Measurements from ENCODE around the gene PLA2G6.
"Not testable (repeated sequence)": the region's sequence is repeated elsewhere in the genome, so short reads cannot be mapped to it uniquely, and the experiment has no call there.

PLA2G6 gene

DNA sequence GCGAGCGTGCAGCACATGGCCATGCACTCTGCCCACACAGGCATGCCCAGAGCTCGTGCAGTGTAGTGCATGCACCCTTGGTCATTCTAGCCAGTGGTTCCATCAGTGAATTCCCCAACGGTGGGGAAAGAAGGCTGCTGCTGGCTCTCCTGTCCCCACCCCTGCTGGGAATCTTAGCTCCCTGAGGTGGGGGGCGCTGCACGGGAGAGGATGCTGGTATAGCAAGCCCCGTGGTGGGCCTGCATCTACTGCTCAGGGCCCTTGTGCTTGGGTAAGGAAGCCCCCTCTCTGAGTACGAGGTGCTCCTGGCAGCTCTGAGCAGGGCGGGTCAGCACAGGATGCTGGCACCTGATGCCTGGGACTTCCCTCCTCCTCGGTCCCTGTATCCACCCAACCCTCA is 52.6 kb downstream of the PLA2G6 start:
- no peak for DNase-seq

DNA sequence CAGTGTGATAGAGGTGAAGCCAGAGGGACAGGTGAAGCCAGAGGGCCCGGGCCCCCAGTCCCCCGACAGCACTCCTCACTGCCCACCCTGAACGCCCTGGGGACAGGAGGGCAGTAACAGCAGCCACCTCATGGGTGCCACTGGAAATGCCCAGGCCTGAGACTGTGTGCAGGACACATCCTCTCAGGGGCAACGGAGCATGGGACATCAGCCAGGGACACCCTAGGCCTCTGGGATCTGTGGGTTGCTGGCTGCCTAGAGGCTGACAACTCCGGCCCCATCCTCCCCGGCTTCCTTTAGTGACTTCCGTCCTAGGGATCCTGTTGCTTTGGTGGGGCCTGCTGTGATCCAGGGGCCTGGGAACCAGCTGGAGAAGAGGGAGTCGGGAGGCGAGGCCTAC is 53.8 kb downstream of the PLA2G6 start:
- DNase-seq, result no peak

DNA sequence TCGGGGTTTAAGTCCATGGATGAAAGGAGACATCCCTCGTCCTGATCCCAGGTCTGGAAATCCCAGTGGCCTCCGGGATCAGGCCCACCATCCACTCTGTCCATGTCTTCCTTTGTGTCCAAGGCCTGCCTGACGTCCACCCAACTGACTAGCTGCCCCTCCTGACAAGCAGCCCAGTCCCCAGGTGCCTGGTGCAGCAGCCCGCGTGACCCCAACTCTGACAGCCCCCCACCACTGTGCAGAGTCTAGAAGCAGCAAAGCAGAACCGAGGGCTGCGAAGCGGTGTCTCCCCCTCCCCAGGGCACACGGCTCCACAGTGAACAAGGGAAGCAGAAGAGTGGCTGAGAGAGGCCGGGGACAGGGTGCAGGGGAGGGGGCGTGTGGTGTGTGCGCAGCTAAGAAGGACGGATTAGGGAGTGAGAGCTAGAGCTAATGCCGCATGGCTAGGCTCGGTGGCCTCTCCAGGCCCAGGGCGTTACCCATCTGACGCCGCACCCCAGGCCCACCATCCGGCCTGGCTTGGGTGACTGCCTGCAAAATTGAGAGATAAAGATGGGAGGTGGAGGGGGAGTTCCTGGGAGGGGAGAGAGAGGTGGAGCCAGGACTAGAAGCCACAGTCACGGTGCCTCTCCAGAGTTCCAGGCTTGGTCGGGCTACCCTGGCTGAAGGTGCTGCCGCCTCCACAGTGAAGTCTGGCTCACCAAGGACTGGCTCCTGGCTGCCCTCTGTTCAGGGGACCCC is 54.5 kb downstream of the PLA2G6 start:
- DNase-seq, result no peak

DNA sequence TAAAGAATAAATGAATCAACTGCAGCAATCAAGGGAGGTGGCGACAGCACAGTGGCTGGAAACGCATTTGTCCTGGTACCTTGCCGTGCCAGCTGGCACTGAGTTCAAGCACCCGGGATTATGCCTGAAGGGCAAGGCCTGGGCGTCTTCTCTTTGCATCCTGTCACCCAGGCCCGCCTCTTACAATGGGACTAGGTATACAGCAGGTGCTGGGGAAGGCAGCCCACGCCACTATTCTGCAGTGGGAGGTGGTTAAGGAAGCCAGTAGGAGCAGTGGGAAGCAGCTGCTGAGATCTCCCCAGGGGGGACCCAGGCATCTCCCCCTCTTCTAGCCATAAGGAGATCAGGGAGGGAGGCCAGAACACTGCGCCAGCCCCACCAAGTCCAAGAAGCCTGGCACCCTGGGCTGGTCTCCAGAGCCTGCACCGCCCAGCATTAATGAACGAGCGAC is 55.9 kb downstream of the PLA2G6 start:
- DNase-seq, result no peak

DNA sequence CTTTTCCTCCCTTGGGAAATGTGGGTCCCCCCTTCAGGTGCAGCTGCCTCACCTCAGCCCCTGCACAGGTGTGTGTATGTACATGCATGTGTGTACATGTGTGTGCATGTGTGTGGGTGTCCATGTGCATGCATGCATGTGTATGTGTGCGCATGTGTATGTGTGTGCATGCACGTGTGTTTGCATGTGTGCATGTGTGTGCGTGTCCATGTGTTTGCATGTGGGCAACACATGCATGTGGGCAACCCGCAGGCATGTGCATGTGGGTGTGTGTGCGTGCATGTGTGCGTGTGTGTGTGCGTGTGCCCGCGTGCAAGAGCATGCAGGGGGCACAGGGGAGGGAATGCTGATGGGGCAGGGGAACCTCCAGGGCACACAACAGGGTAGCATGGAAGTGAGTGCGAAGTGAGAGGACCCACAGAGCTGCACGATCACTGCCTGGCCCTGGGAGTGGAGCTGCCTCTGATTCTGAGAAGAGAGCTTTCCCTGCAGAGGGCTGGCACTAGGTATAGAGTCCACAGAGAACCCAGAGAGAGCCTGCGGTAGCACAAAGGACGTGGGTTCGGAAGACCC is 56.5 kb downstream of the PLA2G6 start:
- no peak for DNase-seq

DNA sequence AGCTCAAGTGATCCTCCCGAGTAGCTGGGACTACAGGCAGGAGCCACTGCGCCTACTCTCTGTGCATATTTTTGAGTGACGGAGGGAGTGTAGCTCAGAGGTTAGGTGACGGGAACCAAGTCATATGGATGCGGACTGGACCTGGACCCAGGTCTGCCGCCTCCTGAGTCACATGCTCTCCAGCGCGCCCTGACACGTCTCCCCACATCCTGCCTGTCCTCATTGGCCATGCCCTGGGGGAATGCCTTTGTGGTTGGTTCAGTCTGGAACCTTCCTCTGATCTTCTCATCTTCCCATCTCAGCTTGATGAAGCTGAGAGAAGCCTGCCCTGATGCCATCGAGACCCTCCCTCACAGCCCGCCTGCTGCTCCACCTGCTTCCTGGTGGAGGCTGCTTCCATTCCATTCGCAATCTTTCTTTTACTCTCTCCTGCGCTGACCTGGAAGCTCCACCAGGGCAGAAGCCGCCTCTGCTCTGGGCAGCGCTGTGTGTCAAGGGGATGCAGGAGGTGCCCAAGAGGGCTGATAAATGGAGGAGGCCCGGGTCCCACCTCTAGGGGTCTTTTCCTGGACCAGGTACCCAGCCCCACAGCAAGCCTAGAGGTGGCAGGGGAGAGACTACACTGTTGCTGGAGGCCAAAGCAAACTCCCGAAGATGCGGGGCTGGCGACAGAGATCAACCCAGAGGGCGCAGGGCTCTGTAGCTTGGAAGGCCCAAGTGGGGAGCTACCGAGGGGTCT is 57.2 kb downstream of the PLA2G6 start:
- DNase-seq, result no peak

DNA sequence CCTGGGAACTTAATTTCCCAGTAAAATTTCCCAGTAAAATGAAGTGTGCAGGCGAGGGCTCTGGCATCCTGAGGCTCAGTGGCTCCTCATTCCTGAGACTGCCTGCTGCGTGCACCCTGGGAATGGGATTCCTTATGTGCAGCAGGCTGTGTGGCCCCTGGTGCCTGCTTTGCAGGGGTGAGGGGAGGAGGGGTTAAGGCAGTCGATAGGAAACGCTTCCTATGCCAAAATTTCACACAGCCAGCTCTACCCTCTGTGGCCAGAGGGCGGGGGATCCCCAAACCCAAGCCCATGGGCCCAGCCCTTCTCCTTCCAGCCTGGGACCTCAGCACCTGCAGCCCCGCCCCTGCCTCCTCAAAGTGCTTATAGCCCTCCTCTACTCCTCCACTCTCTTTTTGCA is 59.0 kb downstream of the PLA2G6 start:
- no peak for DNase-seq

DNA sequence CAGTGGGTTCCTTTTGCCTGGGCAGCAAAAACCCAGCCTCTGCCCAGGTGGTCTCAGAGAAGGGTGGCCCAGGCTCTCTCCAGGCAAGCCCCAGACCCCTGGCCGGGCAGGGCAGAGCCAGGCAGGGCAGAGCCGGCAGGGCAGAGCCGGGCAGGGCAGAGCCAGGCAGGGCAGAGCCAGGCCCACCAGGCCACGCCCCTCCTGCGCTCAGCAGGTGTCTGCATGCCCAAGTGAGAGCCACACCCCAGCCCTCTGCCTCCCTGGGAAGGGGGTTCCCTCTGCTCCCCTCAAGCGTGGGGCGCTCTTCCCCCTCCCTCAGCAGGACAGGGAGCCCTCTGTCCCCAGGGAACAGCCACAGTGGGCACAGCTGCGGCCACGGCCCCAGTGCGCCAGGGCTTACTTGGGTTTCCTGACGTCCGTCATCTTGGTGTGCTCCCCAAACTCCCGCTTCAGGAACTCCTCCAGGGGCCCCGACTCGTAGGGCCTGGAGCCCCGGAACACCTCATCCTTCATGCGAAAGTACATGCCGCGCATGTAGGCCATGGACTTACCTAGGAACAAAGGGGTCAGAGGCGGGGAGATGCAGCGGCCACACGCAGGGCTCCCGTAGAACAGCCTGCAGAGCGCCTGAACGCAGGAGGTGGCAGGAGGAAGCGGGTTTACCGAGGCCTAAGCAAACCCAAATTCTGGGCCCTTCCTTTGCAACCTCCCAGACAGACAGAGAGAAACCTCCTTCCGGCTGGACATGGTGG is 61.1 kb downstream of the PLA2G6 start:
- no peak for DNase-seq

DNA sequence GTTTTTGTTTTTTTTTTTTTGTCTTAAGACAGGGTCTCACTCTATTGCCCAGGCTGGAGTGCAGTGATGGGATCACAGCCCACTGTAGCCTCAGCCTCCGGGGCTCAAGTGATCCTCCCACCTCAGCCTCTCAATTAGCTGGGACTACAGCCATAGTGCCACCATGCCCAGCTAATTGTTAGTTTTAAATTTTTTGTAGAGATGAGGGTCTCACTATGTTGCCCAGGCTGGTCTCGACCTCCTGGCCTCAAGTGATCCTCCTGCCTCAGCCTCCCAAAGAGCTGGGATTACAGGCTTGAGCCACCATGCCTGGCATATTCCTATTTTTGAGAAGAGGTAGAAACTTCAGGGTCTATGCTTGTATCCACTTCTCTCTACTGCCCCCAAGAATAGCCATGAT is 62.9 kb downstream of the PLA2G6 start:
- DNase-seq, result not testable (repeated sequence)

DNA sequence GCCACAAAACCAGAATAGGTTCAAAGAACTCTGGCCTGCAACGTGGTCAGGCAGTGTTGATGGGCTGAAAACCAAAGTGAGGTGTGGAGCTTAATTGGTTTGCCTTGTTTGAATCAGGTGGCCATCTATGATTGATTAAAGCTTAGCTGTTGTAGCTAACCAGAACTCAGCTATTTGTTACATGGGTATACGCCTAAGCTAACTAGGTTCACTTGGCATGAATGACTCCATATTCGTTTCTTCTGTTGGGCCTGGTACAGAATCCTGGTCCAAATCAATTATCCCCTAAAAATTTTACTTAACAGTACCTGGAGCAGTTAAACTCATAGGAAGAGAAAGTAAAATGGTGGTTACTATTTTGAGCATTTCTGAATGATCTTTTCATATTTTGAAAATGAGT is 63.4 kb downstream of the PLA2G6 start:
- no peak for DNase-seq

DNA sequence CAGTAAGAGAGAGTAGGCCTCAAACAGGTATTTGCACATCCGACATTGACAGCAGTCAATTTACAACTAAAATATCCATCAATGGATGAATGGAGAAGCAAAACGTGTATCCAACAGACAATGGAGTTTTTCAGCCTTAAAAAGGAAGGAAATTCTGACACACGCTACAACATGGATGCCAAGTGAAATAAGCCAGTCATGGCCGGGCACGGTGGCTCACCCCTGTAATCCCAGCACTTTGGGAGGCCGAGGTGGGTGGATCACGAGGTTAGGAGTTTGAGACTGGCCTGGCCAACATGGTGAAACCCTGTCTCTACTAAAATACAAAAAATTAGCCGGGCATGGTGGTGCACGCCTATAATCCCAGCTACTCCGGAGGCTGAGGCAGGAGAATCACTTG is 64.1 kb downstream of the PLA2G6 start:
- DNase-seq, result not testable (repeated sequence)

DNA sequence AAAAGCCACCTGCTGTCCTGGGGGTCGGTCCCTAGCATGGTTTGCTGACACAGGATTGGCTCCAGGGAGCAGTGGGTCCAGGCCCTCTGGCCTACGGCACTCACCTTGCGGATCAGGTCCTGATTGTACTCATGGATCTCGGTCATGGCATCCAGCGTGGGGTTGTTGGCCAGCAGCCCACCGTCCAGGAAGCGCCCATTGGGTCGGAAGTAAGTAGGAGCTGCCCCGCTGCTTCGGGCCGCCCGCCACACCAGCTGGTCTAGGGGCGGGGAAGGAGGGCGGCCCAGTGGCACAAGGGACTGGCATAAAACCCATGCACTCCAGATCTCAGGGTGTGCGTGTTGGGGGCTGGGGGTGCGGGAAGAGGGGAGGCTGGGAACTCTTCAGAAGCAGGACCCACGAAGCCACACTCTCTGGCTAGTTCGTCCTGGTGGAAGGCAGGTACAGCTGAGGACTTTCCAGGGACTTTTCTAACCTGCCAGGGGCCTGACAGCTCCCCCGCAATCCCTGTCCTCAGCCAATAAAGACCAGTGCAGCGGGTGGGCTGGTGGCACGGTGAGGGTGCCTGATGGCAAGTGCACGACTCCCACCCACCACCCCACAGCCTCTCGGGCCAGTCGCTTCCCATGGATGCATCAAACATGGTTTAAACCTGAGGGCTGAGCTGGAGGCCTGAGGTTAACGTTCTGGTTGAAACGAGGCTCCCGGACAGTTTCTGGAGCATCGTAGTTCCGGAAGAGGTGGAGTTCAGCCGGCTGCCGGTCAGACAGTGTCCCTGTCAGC is 66.0 kb downstream of the PLA2G6 start:
- DNase-seq, result no peak

DNA sequence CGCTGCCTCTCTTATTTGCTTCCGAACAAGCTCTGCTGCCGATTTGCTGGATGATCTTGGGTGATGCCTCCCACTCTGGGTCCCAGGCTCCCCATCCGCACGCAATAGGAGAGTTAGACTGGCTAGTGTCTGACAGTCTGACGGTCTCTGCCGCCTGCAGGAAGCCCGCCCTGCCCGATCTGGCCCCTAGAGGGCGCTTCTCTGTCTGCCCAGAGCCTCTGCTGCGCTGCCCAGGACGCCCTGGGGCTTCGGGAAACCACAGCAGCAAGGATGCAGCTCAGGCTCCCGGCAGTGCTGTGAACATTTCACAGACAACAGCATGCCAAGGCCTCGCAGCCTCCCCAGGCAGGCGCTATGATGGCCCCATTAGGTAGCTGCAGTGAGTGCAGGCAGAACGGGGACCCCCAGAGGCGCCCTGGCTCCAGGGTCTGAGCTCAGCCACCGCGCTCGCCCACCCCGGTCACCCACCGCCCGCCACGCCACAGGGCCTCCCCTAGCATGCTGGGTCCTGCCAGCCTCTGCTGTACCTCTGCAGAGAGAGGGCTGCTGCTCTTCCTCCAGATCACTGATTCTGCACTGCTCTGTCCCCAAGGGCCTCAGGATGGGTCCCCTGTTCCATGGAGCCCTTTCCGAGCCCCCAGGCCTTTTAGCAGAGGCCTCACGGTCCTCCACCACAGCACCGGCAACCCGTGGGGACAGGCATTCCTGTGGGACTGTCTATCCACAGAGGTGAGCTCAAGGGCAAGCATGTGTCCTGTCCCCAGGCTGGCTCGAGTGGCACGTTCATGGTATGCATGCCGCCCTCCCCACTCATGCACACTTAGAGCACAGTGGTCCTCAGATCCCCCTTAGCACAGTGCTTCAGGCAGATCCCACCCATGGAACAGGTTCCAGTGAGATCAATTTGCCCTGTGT is 66.9 kb downstream of the PLA2G6 start:
- DNase-seq, result peak; percentile 46

DNA sequence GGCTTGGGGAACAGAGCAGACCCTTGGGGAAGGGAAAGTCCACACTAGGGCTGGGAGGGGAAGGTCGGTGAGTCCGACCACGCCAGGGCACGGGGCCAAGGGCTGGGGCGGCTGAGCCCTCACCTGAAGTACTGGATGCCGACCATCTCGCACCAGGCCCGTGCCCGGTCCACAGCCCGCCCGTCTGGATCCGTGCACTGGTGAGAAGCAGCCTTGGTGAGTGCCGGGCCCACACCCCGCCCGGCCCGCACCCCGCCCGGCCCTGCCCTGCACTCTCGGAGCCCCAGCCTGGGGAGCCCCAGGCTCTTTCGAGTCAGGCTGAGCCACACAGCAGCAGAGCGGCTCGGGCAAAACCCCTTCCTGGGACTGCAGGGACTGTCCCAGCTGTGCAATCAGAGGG is 69.2 kb downstream of the PLA2G6 start:
- DNase-seq, result no peak

DNA sequence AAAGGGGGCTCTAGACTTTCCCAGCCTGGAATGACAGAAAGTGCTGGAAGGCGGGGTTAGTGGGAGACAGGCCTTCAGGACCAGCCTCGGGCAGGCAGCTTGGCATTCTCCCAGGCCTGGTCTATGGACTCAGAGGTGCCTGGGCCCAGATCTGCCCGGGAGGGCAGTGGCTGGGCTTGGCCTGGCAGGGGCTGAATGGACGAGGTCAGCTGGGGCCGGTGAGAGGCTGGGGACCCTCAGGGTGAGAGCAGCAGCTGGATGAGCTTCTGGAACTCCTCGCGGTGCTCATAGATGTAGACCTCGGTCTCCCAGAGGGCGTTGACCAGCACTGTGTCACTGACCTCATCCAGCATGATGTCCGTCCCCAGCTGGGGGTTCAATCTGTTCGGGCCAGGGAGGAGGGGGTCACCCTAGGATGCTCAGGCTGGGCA is 69.7 kb downstream of the PLA2G6 start:
- DNase-seq, result no peak

DNA sequence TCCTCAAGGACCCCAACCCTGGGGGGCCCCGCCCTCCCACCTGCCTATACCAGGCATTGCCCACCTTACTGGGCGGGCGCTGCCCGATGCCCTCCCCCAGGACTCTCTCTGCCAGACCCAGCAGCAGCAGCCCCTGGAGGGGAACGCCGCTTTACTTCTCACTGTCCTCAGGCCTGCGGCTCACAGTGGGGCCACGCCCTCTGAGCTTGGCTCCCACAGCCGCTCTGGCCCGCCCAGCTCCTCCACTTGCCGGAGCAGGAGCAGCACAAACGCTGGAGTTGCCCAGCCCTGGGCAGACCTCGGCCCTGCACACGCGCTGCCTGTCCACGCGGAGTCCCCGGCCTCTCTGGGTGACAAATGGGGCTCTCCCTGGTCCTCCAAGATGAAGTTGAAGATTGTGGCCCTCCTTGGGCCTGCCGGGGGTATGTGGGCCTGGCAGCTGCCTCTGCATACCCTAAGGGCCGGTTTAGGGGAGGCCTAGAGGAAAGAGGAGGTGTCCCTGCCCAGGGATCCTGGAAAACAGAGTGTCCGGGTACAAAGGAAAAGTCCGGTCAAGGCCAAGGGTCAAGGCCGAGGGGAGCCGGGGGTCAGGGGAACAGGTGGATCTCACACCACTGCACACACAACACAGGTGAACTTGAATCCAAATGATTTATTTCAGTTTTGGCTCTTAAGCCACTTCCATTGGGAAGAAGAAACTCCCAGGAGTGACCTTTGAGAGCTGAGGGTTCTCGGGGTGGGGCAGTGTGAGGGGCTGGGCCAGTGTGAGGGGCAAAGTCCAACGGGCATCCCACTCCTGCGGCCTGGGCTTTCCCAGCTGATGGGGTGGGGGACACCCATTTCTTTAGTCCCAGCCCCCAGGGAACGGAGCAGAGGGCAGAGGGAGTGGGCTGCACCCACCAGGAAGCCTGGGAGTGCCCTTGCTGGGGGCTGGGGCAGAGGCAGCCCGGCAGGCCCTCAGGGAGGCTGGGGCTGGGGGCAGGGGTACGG is 70.5 kb downstream of the PLA2G6 start:
- no peak for DNase-seq

DNA sequence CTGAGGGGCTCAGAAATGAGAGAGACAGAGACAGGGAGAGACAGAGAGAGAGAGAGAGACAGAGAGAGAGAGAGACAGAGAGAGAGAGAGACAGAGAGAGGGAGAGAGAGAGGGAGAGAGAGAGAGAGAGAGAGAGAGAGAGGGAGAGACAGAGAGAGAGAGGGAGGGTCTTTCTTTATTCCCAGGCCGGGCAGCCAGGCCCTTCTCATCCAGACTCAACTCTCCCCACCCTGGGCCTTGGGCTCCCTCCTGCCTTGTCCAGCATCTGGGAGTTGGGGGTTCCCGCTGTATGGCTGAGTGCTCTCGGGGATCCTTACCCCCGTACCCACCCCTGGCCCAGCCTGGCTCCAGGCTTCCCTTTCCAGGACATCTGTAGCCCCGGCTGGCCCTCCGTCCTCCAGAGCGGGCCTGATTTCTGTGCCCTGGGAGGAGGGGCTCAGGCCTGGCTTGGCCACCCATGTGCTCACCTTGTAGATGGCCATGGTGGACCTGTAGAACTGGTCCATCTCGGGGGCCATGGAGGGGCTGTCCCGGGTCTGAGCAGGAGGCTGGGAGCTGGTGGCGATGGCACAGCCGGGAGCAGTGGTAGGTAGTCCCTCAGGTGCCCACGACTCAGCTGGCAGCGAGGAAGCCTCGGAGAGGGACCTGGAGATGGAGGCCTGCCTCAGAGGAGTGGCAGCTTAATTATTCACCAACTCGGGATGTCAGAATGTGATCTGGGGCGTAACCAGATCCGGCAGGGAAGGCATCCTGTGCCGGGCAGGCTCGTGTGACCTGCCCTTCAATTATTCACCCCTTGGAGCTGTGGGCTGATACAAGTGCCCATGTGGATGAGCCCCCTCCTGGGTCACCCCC is 71.4 kb downstream of the PLA2G6 start, which contains the start of gene BAIAP2L2:
Gene BAIAP2L2, minus strand, starts transcription at position 677 of the 855 bp plus-strand sequence. Its CDS starts 159 bp downstream, at position 518.
- no peak for DNase-seq

DNA sequence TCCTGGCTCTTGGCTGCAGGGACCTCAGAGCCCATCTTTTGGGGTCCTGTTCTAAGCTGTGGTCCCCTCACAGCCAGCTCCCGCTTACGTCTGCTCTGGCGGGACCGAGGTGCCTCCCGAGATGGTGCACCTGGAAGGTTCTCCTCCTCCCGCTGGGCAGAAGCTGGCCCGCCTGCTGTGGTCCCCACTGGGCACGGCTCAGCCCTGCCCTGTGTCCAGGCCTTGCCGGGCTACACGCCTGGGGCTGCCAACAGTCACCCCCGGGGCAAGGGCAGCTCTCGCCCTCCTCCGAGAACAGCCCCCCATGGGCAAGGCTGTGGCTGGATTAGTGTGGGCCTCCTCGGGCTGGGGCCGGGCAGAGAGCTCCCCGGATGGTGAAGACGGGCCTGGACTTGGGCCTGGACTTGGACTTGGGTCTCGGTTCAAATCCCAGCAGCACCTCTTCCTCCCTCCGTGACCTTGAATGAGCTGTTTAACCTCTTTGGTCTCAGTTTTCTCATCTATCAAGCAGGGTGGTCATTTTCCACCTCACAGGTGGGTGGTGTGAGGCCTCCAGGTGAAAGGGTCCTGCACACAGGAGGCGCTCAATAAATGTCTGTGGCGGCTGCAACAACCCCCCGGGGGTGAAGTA is 72.1 kb downstream of the PLA2G6 start:
- DNase-seq, result no peak
